Activated naive CD4-positive, alpha-beta T cell treated with anti-CD3 and anti-CD28 coated beads for 36 hours (primary cell): Measurements from ENCODE around the gene PACRG. TPM values are rescaled to one million over a fixed set of nuclear protein-coding genes. Genes with fewer than 3 reads are reported as not detected.

Experiments used
- CTCF ChIA-PET: fragments of 350-600 bp; sonication (Branson Sonifier 250); formaldehyde crosslinking; loops from one replicate; lab custom pipeline; 2021; ENCODE audit warnings: antibody characterized with exemption; lab: Charles Lee
- DNase-seq: peaks from one replicate; pipeline ENCODE4 v3.0.0-alpha.2; 2020
- H3K27ac Mint-ChIP-seq: one replicate; pipeline ENCODE4 v1.8.0; 2021; ENCODE audit warnings: mild to moderate bottlenecking, mixed read lengths
- H3K27me3 Mint-ChIP-seq: one replicate; pipeline ENCODE4 v1.8.0; 2021; ENCODE audit warnings: low read depth, mixed read lengths
- H3K36me3 Mint-ChIP-seq: one replicate; pipeline ENCODE4 v1.8.0; 2021; ENCODE audit warnings: low read depth, mixed read lengths
- H3K4me1 Mint-ChIP-seq: one replicate; pipeline ENCODE4 v1.8.0; 2021; ENCODE audit warnings: low read depth, mixed read lengths
- H3K4me3 Mint-ChIP-seq: one replicate; pipeline ENCODE4 v1.8.0; 2021; ENCODE audit warnings: mild to moderate bottlenecking, moderate library complexity, mixed read lengths
- H3K9me3 Mint-ChIP-seq: one replicate; pipeline ENCODE4 v1.8.0; 2021; ENCODE audit warnings: mixed read lengths
- intact Hi-C: fragments of 100-400 bp; cut with micrococcal nuclease; formaldehyde crosslinking; loops from one replicate; pipeline ENCODE4 v1.15.1; 2023
- total RNA-seq, 2 experiments: library from RNA; stranded (reverse); gene quantifications; one replicate each; pipeline ENCODE4 v1.2.3, GENCODE V29; 2021

Gene PACRG
- total RNA-seq, 2 experiments from 2014 or later, result not detected

DNA sequence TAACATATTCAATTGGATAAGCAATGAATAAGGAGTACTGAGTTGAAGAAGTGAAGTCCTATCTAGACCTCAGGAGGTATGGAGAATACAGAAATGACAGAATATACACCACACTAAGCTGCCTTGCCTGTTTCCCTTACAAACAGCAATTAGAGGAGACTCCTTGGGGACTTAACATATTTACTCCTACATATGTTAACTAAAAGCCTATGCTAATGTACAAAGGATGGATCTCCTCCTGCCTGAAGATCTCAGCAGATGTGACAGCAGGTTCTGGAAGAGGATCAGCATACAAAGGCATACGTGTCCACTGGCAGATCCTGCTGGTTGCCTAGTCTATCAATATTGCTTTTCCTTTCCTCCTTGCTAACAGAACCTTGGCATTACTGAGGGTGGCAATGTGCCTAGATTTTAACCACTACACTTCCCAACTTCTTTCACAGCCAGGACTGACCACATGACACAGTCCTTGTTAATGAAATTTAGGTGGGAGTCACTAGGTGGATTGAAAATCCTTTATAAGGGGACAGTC is 29.8 kb upstream of the PACRG start:
- no peak overlapping the region for H3K4me3 Mint-ChIP-seq

DNA sequence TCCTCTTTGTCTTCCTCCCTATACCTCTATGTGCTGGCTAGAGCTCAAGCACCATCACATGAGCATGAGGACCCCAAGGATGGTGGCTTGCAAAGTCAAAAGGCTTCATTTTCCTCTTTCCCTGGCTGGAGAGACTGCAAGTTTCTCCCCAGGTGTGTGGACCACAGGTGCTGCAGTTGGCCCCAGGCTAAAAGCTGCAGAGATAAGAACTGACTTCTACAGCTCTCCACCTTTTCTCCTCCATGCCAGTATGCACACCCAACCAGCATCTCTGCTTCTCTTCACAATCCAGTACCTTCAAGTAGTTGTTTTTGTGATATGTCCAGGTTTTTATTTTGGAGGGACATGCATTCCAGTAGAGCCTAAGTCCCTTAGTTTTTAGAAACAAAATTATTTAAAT is 29.3 kb upstream of the PACRG start:
- no peak overlapping the region for H3K27ac Mint-ChIP-seq
- DNase-seq, result no peak
- no peaks in the 10 kb centered on the region for H3K27me3 Mint-ChIP-seq
- no peaks in the 10 kb centered on the region for H3K4me1 Mint-ChIP-seq
- intact Hi-C loops, result no loop called here
- H3K4me3 Mint-ChIP-seq, result no peak overlapping the region
- H3K9me3 Mint-ChIP-seq, result no peaks in the 10 kb centered on the region
- CTCF ChIA-PET, result interaction anchor here (0.6 kb wide), 1 partner anchor 399 kb away, joined by 3 read pairs; no protein-coding TSS in a partner anchor
- no peaks in the 10 kb centered on the region for H3K36me3 Mint-ChIP-seq

More for the DNA sequence above, 29.8 kb upstream of the PACRG start:
- Mint-ChIP-seq H3K27me3 (no peaks in the 10 kb centered on the region), H3K4me1 (no peaks in the 10 kb centered on the region), H3K27ac (no peak overlapping the region), H3K36me3 (no peaks in the 10 kb centered on the region), H3K9me3 (no peaks in the 10 kb centered on the region)
- no peak for DNase-seq
- CTCF ChIA-PET, result no interaction called here
- intact Hi-C loops, result no loop called here

DNA sequence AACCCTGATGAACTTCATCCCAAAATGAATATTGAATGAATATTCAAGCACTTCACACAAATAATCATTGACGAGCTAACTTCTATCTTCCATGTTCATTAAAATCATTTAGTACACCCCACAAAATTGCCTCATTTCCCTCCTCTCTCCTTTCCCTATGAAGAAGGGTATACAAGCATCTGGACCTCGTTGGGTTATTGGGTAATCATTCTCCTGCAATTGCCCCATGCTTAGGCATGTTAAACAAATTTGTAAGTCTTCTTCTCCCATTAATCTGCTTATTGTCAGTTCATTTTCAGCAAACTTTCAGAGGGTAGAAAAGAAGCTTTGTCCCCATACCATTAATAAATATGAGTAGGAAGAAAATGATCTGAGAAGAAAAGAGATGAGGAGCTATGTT is 27.8 kb upstream of the PACRG start:
- Mint-ChIP-seq H3K4me1 (no peaks in the 10 kb centered on the region), H3K9me3 (no peaks in the 10 kb centered on the region), H3K36me3 (no peaks in the 10 kb centered on the region), H3K27me3 (no peaks in the 10 kb centered on the region), H3K4me3 (no peak overlapping the region), H3K27ac (no peak overlapping the region)
- CTCF ChIA-PET, result no interaction called here
- DNase-seq, result no peak
- intact Hi-C loops, result no loop called here

DNA sequence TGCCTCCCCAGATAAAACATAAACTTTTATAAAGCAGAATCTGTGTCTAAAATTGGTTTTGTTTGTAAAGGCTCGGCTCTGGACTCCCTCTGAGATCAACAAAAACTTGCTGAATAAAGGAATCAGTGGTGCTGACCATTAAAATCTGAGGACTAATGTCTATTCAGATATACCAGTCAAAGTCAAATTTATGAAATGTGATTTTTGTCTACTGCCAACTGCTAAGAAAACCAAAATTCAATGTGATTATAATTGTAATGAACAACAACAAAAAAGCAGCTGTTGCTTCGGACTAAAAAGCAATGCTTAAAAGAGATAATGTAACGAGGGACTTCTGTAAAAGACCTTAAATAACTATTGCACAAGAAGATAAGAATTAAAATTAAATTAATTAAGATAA is 26.8 kb upstream of the PACRG start:
- Mint-ChIP-seq H3K27ac (no peak overlapping the region), H3K36me3 (no peaks in the 10 kb centered on the region), H3K27me3 (no peaks in the 10 kb centered on the region), H3K4me1 (no peaks in the 10 kb centered on the region), H3K9me3 (no peaks in the 10 kb centered on the region), H3K4me3 (no peak overlapping the region)
- intact Hi-C loops, result no loop called here
- no peak for DNase-seq
- CTCF ChIA-PET, result no interaction called here

DNA sequence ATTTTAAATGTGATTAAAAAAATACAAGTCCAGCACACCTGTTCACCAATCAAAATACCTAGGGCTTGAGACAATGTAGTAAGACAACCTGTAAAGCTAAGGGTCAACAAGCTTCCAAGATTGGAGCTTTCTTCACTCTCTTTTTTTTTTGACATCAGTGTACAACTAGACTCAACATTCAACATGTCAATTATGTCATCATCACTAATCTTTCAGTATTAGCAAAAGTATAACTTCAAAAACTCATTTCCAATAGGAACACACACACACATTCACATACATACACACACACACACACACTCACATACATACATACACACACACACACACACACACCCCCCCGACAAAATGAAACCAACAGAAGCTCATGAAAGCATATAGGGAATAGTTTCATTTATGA is 26.2 kb upstream of the PACRG start:
- Mint-ChIP-seq H3K27me3 (no peaks in the 10 kb centered on the region), H3K27ac (no peak overlapping the region), H3K36me3 (no peaks in the 10 kb centered on the region), H3K4me3 (no peak overlapping the region), H3K9me3 (no peaks in the 10 kb centered on the region), H3K4me1 (no peaks in the 10 kb centered on the region)
- CTCF ChIA-PET, result interaction anchor here (0.6 kb wide), 1 partner anchor 9 kb away, joined by 3 read pairs; no protein-coding TSS in a partner anchor
- intact Hi-C loops, result no loop called here
- DNase-seq, result no peak

DNA sequence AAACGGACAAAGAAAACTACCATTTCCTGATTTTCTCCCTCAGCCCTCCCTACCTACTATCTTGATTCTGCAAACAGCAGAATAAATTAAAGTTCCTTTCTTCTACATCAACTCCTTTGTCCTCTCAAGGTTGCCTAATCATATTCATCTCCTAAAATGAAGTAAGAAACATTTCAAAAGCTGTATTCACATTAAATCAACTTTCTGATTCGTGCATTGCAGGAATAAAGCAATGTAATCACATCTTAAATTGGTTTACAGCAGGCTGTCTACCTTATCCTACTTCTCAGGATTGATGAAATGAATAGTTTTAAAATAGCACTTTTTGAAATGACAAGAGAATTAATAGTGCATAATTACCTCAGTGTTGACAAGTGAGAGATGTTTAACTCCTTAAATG is 25.3 kb upstream of the PACRG start:
- Mint-ChIP-seq H3K9me3 (no peaks in the 10 kb centered on the region), H3K27me3 (no peaks in the 10 kb centered on the region), H3K36me3 (no peaks in the 10 kb centered on the region), H3K27ac (no peak overlapping the region), H3K4me1 (no peaks in the 10 kb centered on the region), H3K4me3 (no peak overlapping the region)
- CTCF ChIA-PET, result interaction anchor here (0.6 kb wide), 1 partner anchor 10 kb away, joined by 3 read pairs; no protein-coding TSS in a partner anchor
- DNase-seq, result no peak
- intact Hi-C loops, result no loop called here

DNA sequence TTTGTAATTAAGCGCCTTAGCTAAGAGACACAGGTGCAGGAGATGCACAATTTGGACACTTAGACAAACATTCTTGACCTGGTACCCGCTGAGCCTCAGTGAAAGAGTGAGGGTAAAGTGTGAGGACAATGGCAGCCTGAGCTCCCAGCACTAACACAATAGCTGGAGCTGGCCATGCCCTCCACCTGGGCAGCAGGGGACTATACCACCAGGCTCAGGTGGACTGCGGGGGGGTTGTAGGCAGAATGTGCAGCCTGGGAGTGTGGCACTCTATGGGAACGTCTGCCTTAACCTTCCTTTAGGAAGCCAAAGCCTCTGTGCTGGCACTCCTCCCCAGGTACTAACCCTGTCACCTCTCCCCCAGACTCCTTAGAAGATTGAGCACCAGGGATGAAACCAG is 23.8 kb upstream of the PACRG start:
- Mint-ChIP-seq H3K4me1 (no peaks in the 10 kb centered on the region), H3K36me3 (no peaks in the 10 kb centered on the region), H3K27ac (no peak overlapping the region), H3K9me3 (no peaks in the 10 kb centered on the region), H3K27me3 (no peaks in the 10 kb centered on the region), H3K4me3 (no peak overlapping the region)
- CTCF ChIA-PET, result no interaction called here
- no peak for DNase-seq
- intact Hi-C loops, result no loop called here

DNA sequence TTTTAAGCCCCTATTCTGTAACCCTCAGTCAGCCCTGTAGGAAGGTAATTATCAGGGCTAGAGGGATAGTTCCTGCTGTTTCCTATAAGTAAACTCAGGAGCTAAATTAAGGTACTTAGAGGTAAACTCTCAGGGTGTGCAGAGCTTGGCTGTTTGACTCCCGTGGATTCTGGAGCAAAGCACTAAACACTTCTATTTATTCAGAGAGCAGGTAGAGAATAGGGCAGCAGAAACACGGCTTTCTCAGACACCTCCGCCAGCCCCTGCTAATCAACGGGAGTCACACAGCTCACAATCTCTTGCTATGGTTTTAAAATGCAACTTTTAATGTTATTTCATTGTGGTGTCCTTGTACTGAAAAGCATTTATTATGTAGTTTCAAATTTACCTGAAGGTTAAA is 22.0 kb upstream of the PACRG start:
- no peaks in the 10 kb centered on the region for H3K36me3 Mint-ChIP-seq
- H3K4me3 Mint-ChIP-seq, result no peak overlapping the region
- H3K9me3 Mint-ChIP-seq, result no peaks in the 10 kb centered on the region
- H3K27ac Mint-ChIP-seq, result no peak overlapping the region
- intact Hi-C loops, result no loop called here
- no peaks in the 10 kb centered on the region for H3K4me1 Mint-ChIP-seq
- DNase-seq, result no peak
- H3K27me3 Mint-ChIP-seq, result no peaks in the 10 kb centered on the region
- CTCF ChIA-PET, result no interaction called here

DNA sequence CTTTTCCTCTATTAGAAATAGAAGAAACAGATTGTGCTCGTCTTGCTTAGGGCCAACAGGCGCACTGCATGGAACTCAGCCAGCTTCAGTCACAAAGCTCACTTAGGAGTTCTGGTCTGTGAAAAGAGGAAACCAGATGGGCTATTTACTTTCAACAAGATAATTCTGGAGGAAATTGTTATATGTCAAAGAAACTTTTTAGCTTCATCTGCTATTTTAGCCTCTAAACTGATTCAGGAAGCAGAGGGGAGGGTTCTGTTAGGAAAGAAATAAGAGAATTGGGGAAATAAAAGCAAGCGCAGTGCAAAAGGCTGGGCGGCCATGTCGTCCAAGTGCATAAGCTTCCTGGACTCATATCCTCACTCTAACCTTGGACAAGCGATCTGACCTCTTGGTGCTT is 21.5 kb upstream of the PACRG start:
- CTCF ChIA-PET, result interaction anchor here (1.0 kb wide), 1 partner anchor 10 kb away, joined by 3 read pairs; no protein-coding TSS in a partner anchor
- intact Hi-C loops, result no loop called here

DNA sequence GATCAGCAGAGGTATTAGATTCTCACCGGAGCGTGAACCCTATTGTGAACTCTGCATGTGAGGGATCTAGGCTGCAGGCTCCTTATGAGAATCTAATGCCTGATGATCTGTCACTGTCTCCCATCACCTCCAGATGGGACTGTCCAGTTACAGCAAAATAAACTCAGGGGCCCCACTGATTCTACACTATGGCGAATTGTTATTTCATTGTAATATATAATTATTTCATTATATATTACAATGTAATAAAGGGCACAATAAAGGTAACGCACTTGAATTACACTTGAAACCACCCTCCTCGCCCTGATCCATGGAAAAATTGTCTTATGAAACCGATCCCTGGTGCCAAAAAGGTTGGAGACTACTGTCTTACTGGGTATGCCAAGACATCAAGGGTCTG is 18.8 kb upstream of the PACRG start:
- no peaks in the 10 kb centered on the region for H3K27me3 Mint-ChIP-seq
- DNase-seq, result no peak
- no peaks in the 10 kb centered on the region for H3K9me3 Mint-ChIP-seq
- no peaks in the 10 kb centered on the region for H3K4me1 Mint-ChIP-seq
- no peak overlapping the region for H3K4me3 Mint-ChIP-seq
- H3K36me3 Mint-ChIP-seq, result peaks cover 2% of the 10 kb centered on the region
- no peak overlapping the region for H3K27ac Mint-ChIP-seq
- CTCF ChIA-PET, result no interaction called here
- intact Hi-C loops, result no loop called here

More for the DNA sequence above, 21.5 kb upstream of the PACRG start:
- Mint-ChIP-seq H3K4me1 (no peaks in the 10 kb centered on the region), H3K9me3 (no peaks in the 10 kb centered on the region), H3K27ac (no peak overlapping the region), H3K4me3 (no peak overlapping the region), H3K36me3 (no peaks in the 10 kb centered on the region), H3K27me3 (no peaks in the 10 kb centered on the region)
- no peak for DNase-seq

DNA sequence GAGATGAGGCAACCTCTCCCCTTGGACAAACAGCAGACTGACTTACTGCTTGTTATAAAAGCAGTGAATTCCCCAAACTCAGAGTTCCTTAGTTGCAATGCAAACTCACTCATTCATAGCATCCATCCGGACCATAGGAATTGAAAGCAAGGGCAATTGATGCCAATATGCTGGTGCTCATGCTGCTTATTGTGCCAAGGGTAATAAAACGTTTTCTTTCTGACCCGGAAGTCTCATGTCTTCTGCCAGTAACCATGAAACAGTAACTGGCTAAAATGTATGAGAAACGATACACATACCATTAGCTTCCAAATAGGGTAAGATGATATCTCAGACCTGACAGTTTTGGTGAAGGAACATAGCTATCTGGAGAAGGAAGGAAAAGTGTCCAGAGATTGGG is 18.3 kb upstream of the PACRG start:
- no peak for DNase-seq
- no peak overlapping the region for H3K4me3 Mint-ChIP-seq
- H3K36me3 Mint-ChIP-seq, result peaks cover 2% of the 10 kb centered on the region
- no peaks in the 10 kb centered on the region for H3K4me1 Mint-ChIP-seq
- H3K9me3 Mint-ChIP-seq, result no peaks in the 10 kb centered on the region
- intact Hi-C loops, result no loop called here
- CTCF ChIA-PET, result interaction anchor here (0.6 kb wide), 1 partner anchor 62 kb away, joined by 3 read pairs; no protein-coding TSS in a partner anchor
- no peak overlapping the region for H3K27ac Mint-ChIP-seq
- no peaks in the 10 kb centered on the region for H3K27me3 Mint-ChIP-seq

DNA sequence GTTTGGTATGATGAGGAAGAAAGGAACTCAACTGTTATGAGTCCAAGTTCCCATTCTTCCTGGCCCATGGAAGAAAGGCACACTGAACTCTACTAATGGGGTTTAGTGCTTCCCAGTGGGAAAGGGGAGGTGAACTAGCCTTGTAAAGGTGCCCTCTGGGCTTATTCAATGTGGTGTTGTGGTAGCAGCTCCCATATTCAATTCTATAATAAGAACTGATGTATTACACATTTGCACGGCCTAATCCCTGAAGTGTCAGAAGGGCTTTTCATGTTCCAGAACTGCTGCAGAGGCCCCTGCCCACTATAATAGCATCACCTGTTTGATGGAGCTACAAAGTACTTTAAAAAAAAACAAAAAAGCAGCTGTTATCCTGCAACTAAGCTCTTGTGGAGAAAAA is 17.4 kb upstream of the PACRG start:
- no peak overlapping the region for H3K4me3 Mint-ChIP-seq
- no peaks in the 10 kb centered on the region for H3K27me3 Mint-ChIP-seq
- CTCF ChIA-PET, result interaction anchor here (0.6 kb wide), 1 partner anchor 61 kb away, joined by 3 read pairs; no protein-coding TSS in a partner anchor
- H3K27ac Mint-ChIP-seq, result no peak overlapping the region
- H3K36me3 Mint-ChIP-seq, result peaks cover 2% of the 10 kb centered on the region
- no peak for DNase-seq
- no peaks in the 10 kb centered on the region for H3K9me3 Mint-ChIP-seq
- H3K4me1 Mint-ChIP-seq, result no peaks in the 10 kb centered on the region
- intact Hi-C loops, result no loop called here

DNA sequence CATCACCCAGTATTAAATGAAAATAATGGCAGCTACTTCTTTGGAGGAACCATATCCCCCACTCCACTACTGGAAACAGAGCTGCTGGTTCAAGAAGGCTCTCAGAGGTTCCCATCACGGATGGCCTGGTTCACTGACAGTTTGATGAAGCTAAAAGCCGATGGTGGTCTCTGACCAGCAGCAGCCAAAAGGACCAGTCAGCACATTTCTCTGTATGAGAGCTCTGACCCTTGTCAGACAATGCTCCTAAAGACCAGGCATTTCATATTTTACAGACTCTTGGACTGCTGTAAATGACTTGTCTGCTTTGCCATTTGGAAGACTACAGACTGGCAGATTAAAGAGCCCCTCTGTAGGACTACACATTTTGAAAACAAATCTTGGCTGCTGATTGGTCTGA is 16.8 kb upstream of the PACRG start:
- H3K27me3 Mint-ChIP-seq, result no peaks in the 10 kb centered on the region
- H3K36me3 Mint-ChIP-seq, result peaks cover 2% of the 10 kb centered on the region
- H3K4me1 Mint-ChIP-seq, result no peaks in the 10 kb centered on the region
- H3K27ac Mint-ChIP-seq, result no peak overlapping the region
- no peak overlapping the region for H3K4me3 Mint-ChIP-seq
- DNase-seq, result no peak
- CTCF ChIA-PET, result no interaction called here
- no peaks in the 10 kb centered on the region for H3K9me3 Mint-ChIP-seq
- intact Hi-C loops, result no loop called here
